Nephron progenitor cell (in vitro differentiated cells): ENCODE measurements around the gene PRDM2.

Experiments
- DNase-seq: peaks from one replicate; pipeline ENCODE4 v3.0.0; 2021
- H3K27ac Mint-ChIP-seq: 2 replicates; pipeline ENCODE4 v1.8.0; 2021; ENCODE audit warnings: mild to moderate bottlenecking, moderate library complexity, mixed read lengths
- H3K27me3 Mint-ChIP-seq: 2 replicates; pipeline ENCODE4 v1.8.0; 2021; ENCODE audit warnings: mild to moderate bottlenecking, low read depth, mixed read lengths; ENCODE audit not compliant: poor library complexity
- H3K36me3 Mint-ChIP-seq: 2 replicates; pipeline ENCODE4 v1.8.0; 2021; ENCODE audit warnings: low read depth, mixed read lengths
- H3K4me1 Mint-ChIP-seq: 2 replicates; pipeline ENCODE4 v1.8.0; 2021; ENCODE audit warnings: mixed read lengths
- H3K4me3 Mint-ChIP-seq: 2 replicates; pipeline ENCODE4 v1.8.0; 2021; ENCODE audit warnings: mild to moderate bottlenecking, moderate library complexity, mixed read lengths
- H3K9me3 Mint-ChIP-seq: 2 replicates; pipeline ENCODE4 v1.8.0; 2021; ENCODE audit warnings: mild to moderate bottlenecking, moderate library complexity, mixed read lengths
- TF ChIP-seq, protein P1 (sequence below): fragments of 200-600 bp; sonication (generic); IDR thresholded peaks from 2 replicates; pipeline ENCODE4 v1.5.0; 2021; ENCODE audit warnings: antibody characterized with exemption

Gene PRDM2

DNA sequence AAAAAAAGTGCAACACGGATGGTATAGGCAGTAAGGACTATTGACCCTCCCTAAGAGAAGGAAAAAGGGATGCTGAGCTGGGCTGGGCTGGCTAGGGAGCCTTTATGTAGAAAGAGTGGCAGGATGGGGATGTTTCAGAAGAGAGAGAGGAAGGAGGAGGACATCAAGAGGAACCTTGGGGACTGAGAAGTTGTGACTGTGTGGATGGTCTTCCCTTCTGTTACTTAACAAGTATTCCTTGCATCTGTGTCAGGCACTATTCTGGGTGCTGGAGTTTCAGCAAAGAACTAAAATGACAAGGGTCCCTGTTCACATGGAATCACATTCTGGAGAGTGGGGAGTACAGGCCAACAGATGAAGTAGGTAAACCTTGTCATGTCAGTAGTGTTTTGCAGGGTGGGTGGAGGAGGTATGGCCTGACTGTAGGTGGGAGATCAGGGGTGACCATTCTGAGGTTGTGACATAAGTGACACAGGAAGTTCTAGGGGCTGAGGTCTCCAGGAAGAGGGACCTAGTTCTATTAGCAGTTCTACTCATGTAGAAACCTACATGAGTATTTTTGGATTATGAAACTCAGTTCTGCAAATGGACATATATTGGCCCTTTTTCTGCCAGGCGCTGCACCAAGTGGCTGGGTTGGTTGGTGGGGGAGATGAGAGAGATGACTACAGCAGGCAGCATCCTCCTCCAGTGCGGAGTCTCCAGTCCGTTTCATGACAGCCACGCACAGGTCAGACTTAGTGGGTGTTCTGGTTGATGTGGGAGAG, 53.8 kb downstream of the PRDM2 start:
- peak overlapping the region; percentile 16 for H3K27ac Mint-ChIP-seq
- peaks cover under 1% of the 10 kb centered on the region for H3K27me3 Mint-ChIP-seq
- no peak for DNase-seq
- no peaks in the 10 kb centered on the region for H3K9me3 Mint-ChIP-seq
- TF ChIP-seq, protein P1, sequence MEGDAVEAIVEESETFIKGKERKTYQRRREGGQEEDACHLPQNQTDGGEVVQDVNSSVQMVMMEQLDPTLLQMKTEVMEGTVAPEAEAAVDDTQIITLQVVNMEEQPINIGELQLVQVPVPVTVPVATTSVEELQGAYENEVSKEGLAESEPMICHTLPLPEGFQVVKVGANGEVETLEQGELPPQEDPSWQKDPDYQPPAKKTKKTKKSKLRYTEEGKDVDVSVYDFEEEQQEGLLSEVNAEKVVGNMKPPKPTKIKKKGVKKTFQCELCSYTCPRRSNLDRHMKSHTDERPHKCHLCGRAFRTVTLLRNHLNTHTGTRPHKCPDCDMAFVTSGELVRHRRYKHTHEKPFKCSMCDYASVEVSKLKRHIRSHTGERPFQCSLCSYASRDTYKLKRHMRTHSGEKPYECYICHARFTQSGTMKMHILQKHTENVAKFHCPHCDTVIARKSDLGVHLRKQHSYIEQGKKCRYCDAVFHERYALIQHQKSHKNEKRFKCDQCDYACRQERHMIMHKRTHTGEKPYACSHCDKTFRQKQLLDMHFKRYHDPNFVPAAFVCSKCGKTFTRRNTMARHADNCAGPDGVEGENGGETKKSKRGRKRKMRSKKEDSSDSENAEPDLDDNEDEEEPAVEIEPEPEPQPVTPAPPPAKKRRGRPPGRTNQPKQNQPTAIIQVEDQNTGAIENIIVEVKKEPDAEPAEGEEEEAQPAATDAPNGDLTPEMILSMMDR, result no peak
- H3K4me1 Mint-ChIP-seq, result peaks cover 54% of the 10 kb centered on the region
- peaks cover 11% of the 10 kb centered on the region for H3K36me3 Mint-ChIP-seq
- no peak overlapping the region for H3K4me3 Mint-ChIP-seq

DNA sequence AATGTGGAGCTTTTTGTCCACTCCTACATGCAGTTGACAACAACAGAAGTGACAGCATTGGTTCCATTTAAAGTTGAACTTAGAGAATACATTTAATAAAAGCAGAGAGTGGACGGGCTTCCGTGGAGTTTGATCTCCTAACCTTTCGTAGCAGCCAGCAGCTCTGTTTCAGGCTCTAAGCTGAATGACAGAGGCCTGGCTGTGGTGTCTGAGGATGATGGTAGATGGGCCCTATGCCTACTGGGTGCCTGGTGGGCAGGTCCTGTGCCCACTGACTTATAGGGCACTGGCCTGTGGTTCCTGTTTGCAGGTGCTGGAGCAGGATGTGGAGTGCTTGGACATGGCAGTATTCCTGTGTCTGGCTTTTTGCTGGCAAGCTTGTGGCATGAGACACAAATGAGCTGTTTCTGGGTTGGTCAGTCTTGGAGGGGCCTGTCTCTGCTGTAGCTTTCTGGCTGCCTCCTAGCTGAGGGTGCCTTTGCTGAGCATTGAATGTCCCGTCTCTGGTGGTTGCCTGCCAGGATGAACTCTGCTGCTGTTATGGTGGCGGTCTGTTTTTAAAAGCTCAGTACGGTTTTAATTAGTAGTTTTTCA, 54.6 kb downstream of the PRDM2 start:
- no peak for DNase-seq
- H3K27ac Mint-ChIP-seq, result no peak overlapping the region
- no peak overlapping the region for H3K4me3 Mint-ChIP-seq
- TF ChIP-seq, protein P1, result no peak
- no peaks in the 10 kb centered on the region for H3K9me3 Mint-ChIP-seq
- H3K36me3 Mint-ChIP-seq, result peaks cover 11% of the 10 kb centered on the region
- H3K27me3 Mint-ChIP-seq, result no peaks in the 10 kb centered on the region
- peaks cover 59% of the 10 kb centered on the region for H3K4me1 Mint-ChIP-seq

DNA sequence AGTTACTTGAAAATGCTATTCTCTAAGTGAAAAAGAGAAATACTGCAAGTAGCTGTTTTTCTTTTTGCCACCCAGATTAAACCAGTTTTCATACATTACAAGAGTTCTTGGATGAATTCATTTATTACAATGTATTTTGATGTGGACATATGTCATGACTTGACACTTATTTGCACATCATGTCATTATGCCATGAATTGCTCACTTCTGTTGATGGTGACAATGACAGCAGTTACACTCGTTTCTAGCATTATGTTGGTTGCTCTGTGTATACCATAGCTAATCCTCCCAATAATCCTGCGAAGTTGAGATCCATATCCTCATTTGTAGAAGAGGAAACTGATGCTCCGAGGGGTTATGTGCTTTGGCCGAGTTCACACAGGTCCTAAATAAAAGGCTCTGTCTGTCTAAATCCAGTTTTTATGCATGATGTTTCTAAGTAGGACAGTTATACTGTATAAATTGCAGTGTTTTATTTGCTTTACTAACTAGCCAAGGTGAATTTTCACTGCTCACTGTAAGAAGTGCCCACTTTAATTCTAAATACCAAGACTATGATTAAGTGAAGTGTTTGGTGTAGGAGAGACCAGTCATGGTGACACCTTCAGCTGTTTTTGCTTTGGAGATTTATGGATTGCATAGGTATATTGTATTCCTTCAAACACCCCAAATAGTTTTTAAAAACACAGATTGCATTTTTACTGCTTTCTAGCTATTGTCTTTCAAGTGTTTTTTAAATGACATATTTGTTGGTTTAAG, 56.7 kb downstream of the PRDM2 start:
- TF ChIP-seq, protein P1, result no peak
- no peak overlapping the region for H3K27ac Mint-ChIP-seq
- H3K36me3 Mint-ChIP-seq, result peaks cover 11% of the 10 kb centered on the region
- peaks cover 57% of the 10 kb centered on the region for H3K4me1 Mint-ChIP-seq
- no peak overlapping the region for H3K4me3 Mint-ChIP-seq
- H3K9me3 Mint-ChIP-seq, result no peaks in the 10 kb centered on the region
- no peak for DNase-seq
- H3K27me3 Mint-ChIP-seq, result no peaks in the 10 kb centered on the region

DNA sequence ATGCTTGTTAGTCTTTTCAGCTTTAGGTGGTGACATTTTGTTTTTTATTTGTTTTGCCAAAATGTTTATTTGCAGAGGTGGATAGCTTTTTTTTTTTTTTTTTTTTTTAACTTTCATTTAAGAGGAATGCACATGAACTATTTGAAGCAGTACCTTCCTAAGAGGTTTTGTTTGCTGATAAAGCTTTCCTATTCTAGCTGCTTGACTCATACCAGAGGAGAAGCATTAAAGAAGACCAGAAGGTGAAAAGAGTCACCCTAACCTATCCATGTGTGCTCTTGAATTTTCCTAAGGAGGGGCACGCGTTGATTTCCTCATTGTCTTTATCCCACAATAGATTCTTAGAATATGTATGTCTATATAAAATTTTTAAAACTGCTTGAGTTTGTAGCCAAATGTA, 57.7 kb downstream of the PRDM2 start:
- no peak for DNase-seq
- no peak overlapping the region for H3K4me3 Mint-ChIP-seq
- TF ChIP-seq, protein P1, result no peak
- H3K27ac Mint-ChIP-seq, result no peak overlapping the region
- H3K9me3 Mint-ChIP-seq, result no peaks in the 10 kb centered on the region
- H3K27me3 Mint-ChIP-seq, result no peaks in the 10 kb centered on the region
- peaks cover 11% of the 10 kb centered on the region for H3K36me3 Mint-ChIP-seq
- peaks cover 59% of the 10 kb centered on the region for H3K4me1 Mint-ChIP-seq

DNA sequence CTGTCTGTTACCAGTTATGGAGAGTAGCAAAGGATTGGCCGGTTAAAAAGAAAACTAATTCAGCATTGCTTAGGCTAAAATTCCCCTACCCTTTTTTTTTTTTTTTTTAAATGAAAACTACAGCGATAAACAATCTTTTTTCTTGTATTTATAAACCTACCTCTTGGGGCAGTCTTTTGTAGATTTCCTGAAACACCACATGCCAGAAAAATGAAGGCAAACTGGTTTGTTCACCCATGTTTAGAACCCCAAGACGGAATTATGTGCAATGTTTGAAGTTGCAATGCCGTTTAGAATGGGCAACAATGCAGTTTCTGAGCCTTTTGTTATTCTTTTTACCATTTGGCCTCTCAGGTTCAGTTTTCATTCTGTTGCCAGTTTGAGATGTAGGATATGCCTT, 59.1 kb downstream of the PRDM2 start:
- peaks cover 11% of the 10 kb centered on the region for H3K36me3 Mint-ChIP-seq
- TF ChIP-seq, protein P1, result no peak
- no peaks in the 10 kb centered on the region for H3K27me3 Mint-ChIP-seq
- no peaks in the 10 kb centered on the region for H3K9me3 Mint-ChIP-seq
- H3K4me3 Mint-ChIP-seq, result no peak overlapping the region
- peaks cover 63% of the 10 kb centered on the region for H3K4me1 Mint-ChIP-seq
- no peak for DNase-seq
- H3K27ac Mint-ChIP-seq, result no peak overlapping the region
